Colonic mucosa (tissue), 4 donors: Measurements from ENCODE around the gene TLCD2. TPM values are rescaled to one million over a fixed set of nuclear protein-coding genes. Genes with fewer than 3 reads are reported as not detected.
"Not testable (repeated sequence)": the region's sequence is repeated elsewhere in the genome, so short reads cannot be mapped to it uniquely, and the experiment has no call there.

Experiments
- DNase-seq: peaks from one replicate; pipeline ENCODE4 v3.0.0-alpha.2; 2020
- H3K27ac ChIP-seq: fragments of 200-600 bp; one replicate; pipeline ENCODE4 v1.8.0; 2021
- H3K27me3 ChIP-seq: fragments of 200-600 bp; one replicate; pipeline ENCODE4 v1.8.0; 2021
- H3K36me3 ChIP-seq: fragments of 200-600 bp; one replicate; pipeline ENCODE4 v1.8.0; 2021
- H3K4me1 ChIP-seq: fragments of 200-600 bp; one replicate; pipeline ENCODE4 v1.8.0; 2021; ENCODE audit warnings: mild to moderate bottlenecking
- H3K4me3 ChIP-seq: fragments of 200-600 bp; one replicate; pipeline ENCODE4 v1.8.0; 2021
- H3K9ac ChIP-seq, 2 donors: one replicate each; pipeline ENCODE4 v1.7.0; 2013; ENCODE audit warnings: control low read depth in 2 of 2, low read depth in 2 of 2, low read length in 2 of 2
- H3K9me3 ChIP-seq: fragments of 200-600 bp; one replicate; pipeline ENCODE4 v1.8.0; 2021
- CTCF ChIP-seq: fragments of 200-600 bp; IDR thresholded peaks from one replicate; pipeline ENCODE4 v1.8.0; 2022; ENCODE audit warnings: antibody characterized with exemption, mild to moderate bottlenecking
- intact Hi-C: fragments of 100-400 bp; cut with DNase I; formaldehyde crosslinking; loops from one replicate; pipeline ENCODE4 v1.14.1; 2022
- total RNA-seq, 2 donors: library from RNA; stranded (reverse); fragmentation: NEBNext Ultra II Directional in 1 of 2; extraction: Animal tissue kit (Norgen Biotek cat#: 25700) in 1 of 2; gene quantifications; one replicate each; pipeline ENCODE4 v1.2.1, GENCODE V29; 2021
- donor health status: healthy.
- donor health status: DM: no; HTN: no; CAD: no.
- donor health status: DM: no; HTN: no; CAD: no.

TLCD2 gene
- total RNA-seq, 2 donors from 2014 or later: 30.2 to 32.6 TPM

GRCh38 chr17:1661045-1661444, 49.1 kb downstream of the TLCD2 start:
- TF ChIP-seq CTCF: no peak
- intact Hi-C loops: no loop called here
- no peaks in the 10 kb centered on the region for H3K27me3 ChIP-seq

GRCh38 chr17:1658100-1658499, 52.1 kb downstream of the TLCD2 start:
- intact Hi-C loops: loop anchor here (10.0 kb wide), 1 partner anchor 47 kb away; no protein-coding TSS in a partner anchor

More at GRCh38 chr17:1661045-1661444, 49.1 kb downstream of the TLCD2 start:
- DNase-seq: no peak
- H3K4me1 ChIP-seq: no peaks in the 10 kb centered on the region
- no peaks in the 10 kb centered on the region for H3K9me3 ChIP-seq
- H3K4me3 ChIP-seq: no peak overlapping the region
- peaks cover 52% of the 10 kb centered on the region for H3K36me3 ChIP-seq
- no peak overlapping the region for H3K9ac ChIP-seq
- no peak overlapping the region for H3K27ac ChIP-seq

GRCh38 chr17:1653735-1654134, 56.4 kb downstream of the TLCD2 start:
- DNase-seq: no peak
- Histone ChIP-seq H3K9me3 (no peaks in the 10 kb centered on the region), H3K27me3 (no peaks in the 10 kb centered on the region), H3K36me3 (peaks cover 32% of the 10 kb centered on the region), H3K27ac (no peak overlapping the region), H3K4me1 (peaks cover 14% of the 10 kb centered on the region), H3K9ac (no peak overlapping the region), H3K4me3 (no peak overlapping the region)
- no peak for TF ChIP-seq CTCF
- intact Hi-C loops: loop anchor here (5.0 to 10.0 kb wide), 2 partner anchors 51 to 174 kb away; partner anchors contain the start of gene SMYD4

More at GRCh38 chr17:1658100-1658499, 52.1 kb downstream of the TLCD2 start:
- no peaks in the 10 kb centered on the region for H3K9me3 ChIP-seq
- no peaks in the 10 kb centered on the region for H3K4me1 ChIP-seq
- no peak overlapping the region for H3K4me3 ChIP-seq
- no peak overlapping the region for H3K27ac ChIP-seq
- no peaks in the 10 kb centered on the region for H3K27me3 ChIP-seq
- peaks cover 61% of the 10 kb centered on the region for H3K36me3 ChIP-seq
- no peak overlapping the region for H3K9ac ChIP-seq
- TF ChIP-seq CTCF: no peak
- DNase-seq: no peak

GRCh38 chr17:1652794-1653193, 57.4 kb downstream of the TLCD2 start:
- not testable (repeated sequence) for H3K9ac ChIP-seq, H3K9me3 ChIP-seq, H3K27ac ChIP-seq, DNase-seq, H3K4me3 ChIP-seq, H3K27me3 ChIP-seq
- intact Hi-C loops: loop anchor here (5.0 to 10.0 kb wide), 2 partner anchors 52 to 175 kb away; partner anchors contain the start of gene SMYD4
- H3K36me3 ChIP-seq: peaks cover 27% of the 10 kb centered on the region
- H3K4me1 ChIP-seq: peaks cover 20% of the 10 kb centered on the region

Other genes starting within 250 kb of the TLCD2 start
- 100 to 1,000 TPM; 280 to 315 TPM for gene MYO1C, start 217.7 kb downstream of the TLCD2 start, total RNA-seq
- gene INPP5K, start 193.8 kb downstream of the TLCD2 start, total RNA-seq: 10 to 100 TPM; 27.6 to 35.5 TPM
- 10 to 100 TPM; 77.8 to 83.2 TPM for gene PITPNA, start 147.6 kb downstream of the TLCD2 start, total RNA-seq
- gene SLC43A2, start 81.5 kb downstream of the TLCD2 start, total RNA-seq: 10 to 100 TPM; 29.3 to 38.7 TPM
- gene SCARF1, start 64.6 kb downstream of the TLCD2 start, total RNA-seq: 1 to 10 TPM; 6.3 to 7.7 TPM
- gene RILP, start 60.5 kb downstream of the TLCD2 start, total RNA-seq: 10 to 100 TPM; 35.7 to 40.4 TPM
- 100 to 1,000 TPM; 172 to 292 TPM for gene PRPF8, start 25.5 kb downstream of the TLCD2 start, total RNA-seq
- 10 to 100 TPM in 1 of 2 donors, 1 to 10 TPM in 1; 9.2 to 16.0 TPM for gene WDR81, start 14.3 kb upstream of the TLCD2 start, total RNA-seq
- 1 to 10 TPM; 1.0 to 1.7 TPM for gene SERPINF2, start 32.5 kb upstream of the TLCD2 start, total RNA-seq
- 10 to 100 TPM; 13.3 to 39.7 TPM for gene SERPINF1, start 51.7 kb upstream of the TLCD2 start, total RNA-seq
- gene SMYD4, start 119.5 kb upstream of the TLCD2 start, total RNA-seq: 10 to 100 TPM in 1 of 2 donors, 1 to 10 TPM in 1; 8.0 to 14.7 TPM
- 100 to 1,000 TPM in 1 of 2 donors, 10 to 100 TPM in 1; 63.4 to 105 TPM for gene RPA1, start 119.6 kb upstream of the TLCD2 start, total RNA-seq